Measurements from ENCODE around the gene PRKCI.
"Not testable (repeated sequence)": the region's sequence is repeated elsewhere in the genome, so short reads cannot be mapped to it uniquely, and the experiment has no call there.

Gene PRKCI

GRCh38 chr3:170343859-170344258 lies 121.6 kb downstream of the PRKCI start:
- not testable (repeated sequence) for DNase-seq (ENCODE audit: low read depth, low spot score)

GRCh38 chr3:170344971-170345370 lies 122.7 kb downstream of the PRKCI start:
- no peak for DNase-seq (ENCODE audit: low read depth, low spot score)

GRCh38 chr3:170346481-170347392 lies 124.5 kb downstream of the PRKCI start:
- DNase-seq (ENCODE audit: low read depth, low spot score): no peak

GRCh38 chr3:170350515-170351413 lies 128.5 kb downstream of the PRKCI start:
- DNase-seq (ENCODE audit: low read depth, low spot score): no peak

- no peak for DNase-seq (ENCODE audit: low read depth, low spot score)
Observed at GRCh38 chr3:170352936-170353335, 130.7 kb downstream of the PRKCI start.

- DNase-seq (ENCODE audit: low read depth, low spot score): no peak
Observed at GRCh38 chr3:170353485-170353884, 131.3 kb downstream of the PRKCI start.

GRCh38 chr3:170354760-170355159 lies 132.5 kb downstream of the PRKCI start:
- no peak for DNase-seq (ENCODE audit: low read depth, low spot score)

Data from activated CD4-positive, CD25-positive, alpha-beta regulatory T cell treated with anti-CD3 and anti-CD28 coated beads, Interleukin-2, amount 50 U/mL, for 16 hours (primary cell).